GM18870 (cell line): Measurements from ENCODE around the gene RXFP2.

Experiments
- ATAC-seq: cut with Tn5 transposase; IDR thresholded peaks from one replicate; pipeline ENCODE4 v1.9.1; 2021; ENCODE audit warnings: moderate library complexity; ENCODE audit not compliant: unreplicated experiment

RXFP2 gene

GRCh38 chr13:31739226-31739625 lies at the start of gene RXFP2:
RXFP2 (plus strand) TSS chr13:31739526; CDS start chr13:31739613, 87 bp downstream.
- ATAC-seq = no peak

GRCh38 chr13:31697290-31697689 lies 42.0 kb upstream of the RXFP2 start:
- ATAC-seq = no peak

GRCh38 chr13:31699650-31700049 lies 39.7 kb upstream of the RXFP2 start:
- ATAC-seq = no peak

GRCh38 chr13:31703780-31704179 lies 35.5 kb upstream of the RXFP2 start:
- no peak for ATAC-seq

- ATAC-seq = no peak
Observed at GRCh38 chr13:31706105-31706504, 33.2 kb upstream of the RXFP2 start.

- no peak for ATAC-seq
Observed at GRCh38 chr13:31717583-31717982, 21.7 kb upstream of the RXFP2 start.

GRCh38 chr13:31719214-31719613 lies 20.1 kb upstream of the RXFP2 start:
- no peak for ATAC-seq

GRCh38 chr13:31722673-31723072 lies 16.7 kb upstream of the RXFP2 start:
- no peak for ATAC-seq

- no peak for ATAC-seq
Observed at GRCh38 chr13:31725841-31726240, 13.5 kb upstream of the RXFP2 start.

- ATAC-seq = no peak
Observed at GRCh38 chr13:31731921-31732320, 7.4 kb upstream of the RXFP2 start.

GRCh38 chr13:31733066-31733465 lies 6.3 kb upstream of the RXFP2 start:
- ATAC-seq = no peak

- ATAC-seq = no peak
Observed at GRCh38 chr13:31733647-31734046, 5.7 kb upstream of the RXFP2 start.

GRCh38 chr13:31742097-31742734 lies 2.9 kb downstream of the RXFP2 start:
- peak; percentile 77 for ATAC-seq

GRCh38 chr13:31747291-31747690 lies 8.0 kb downstream of the RXFP2 start:
- no peak for ATAC-seq

- no peak for ATAC-seq
Observed at GRCh38 chr13:31747966-31748365, 8.6 kb downstream of the RXFP2 start.

- no peak for ATAC-seq
Observed at GRCh38 chr13:31749929-31750328, 10.6 kb downstream of the RXFP2 start.

GRCh38 chr13:31755211-31755610 lies 15.9 kb downstream of the RXFP2 start:
- ATAC-seq = no peak

- ATAC-seq = no peak
Observed at GRCh38 chr13:31755803-31756212, 16.5 kb downstream of the RXFP2 start.

- no peak for ATAC-seq
Observed at GRCh38 chr13:31756346-31756745, 17.0 kb downstream of the RXFP2 start.

- no peak for ATAC-seq
Observed at GRCh38 chr13:31761951-31762350, 22.6 kb downstream of the RXFP2 start.

GRCh38 chr13:31764556-31764955 lies 25.2 kb downstream of the RXFP2 start:
- no peak for ATAC-seq

GRCh38 chr13:31765138-31765785 lies 25.9 kb downstream of the RXFP2 start:
- ATAC-seq = no peak
